ENCODE results near the gene SLC12A6. TPM values are rescaled to one million over a fixed set of nuclear protein-coding genes. Genes with fewer than 3 reads are reported as not detected.
A peak's percentile ranks its signal among the peaks of the same experiment; 100 is the strongest.

The SLC12A6 gene
- total RNA-seq, 1 experiment from 2014 or later, result 8.9 TPM

GRCh38 chr15:34182942-34183341, 154.6 kb downstream of the SLC12A6 start:
- Histone ChIP-seq H3K36me3 (ENCODE audit: control insufficient read depth, insufficient read depth, low read length) (no peaks in the 10 kb centered on the region), H3K9me3 (no peaks in the 10 kb centered on the region), H3K4me1 (no peaks in the 10 kb centered on the region), H3K4me3 (ENCODE audit: low read depth, low read length) (no peak overlapping the region), H3K27me3 (replicated peaks; ENCODE audit: control insufficient read depth, insufficient read depth, low read length) (no peaks in the 10 kb centered on the region)
- Mint-ChIP-seq H3K27me3 (ENCODE audit: insufficient read depth, unreplicated experiment) (no peaks in the 10 kb centered on the region), H3K4me1 (ENCODE audit: low read depth, unreplicated experiment) (peaks cover 22% of the 10 kb centered on the region), H3K36me3 (ENCODE audit: insufficient read depth, unreplicated experiment) (peaks cover 12% of the 10 kb centered on the region), H3K4me3 (ENCODE audit: unreplicated experiment) (no peak overlapping the region), H3K9me3 (ENCODE audit: unreplicated experiment) (no peaks in the 10 kb centered on the region), H3K27ac (ENCODE audit: unreplicated experiment) (no peak overlapping the region)
- intact Hi-C loops (cut with micrococcal nuclease; ENCODE audit: unreplicated experiment), result no loop called here
- TF ChIP-seq CTCF (IDR thresholded peaks at IDR 0.05; ENCODE audit: insufficient read depth in 1 of 2, low read depth in 1 of 2, low read length in 1 of 2, severe bottlenecking in 1 of 2, unreplicated experiment in 1 of 2), result no peak
- no TSS peak for BruUV-seq (replicated peaks)
- peak; percentile 29 to 43 for DNase-seq
- POLR2A ChIA-PET, result no interaction called here
- CTCF ChIA-PET, result no interaction called here

Small RNA genes lying within 50 kb of the gene (microRNA-seq; reads per million reads assigned to microRNA genes)
- gene MIR1233-1, result not detected

Other genes starting within 250 kb of the SLC12A6 start
- gene EMC7, start 235.9 kb downstream of the SLC12A6 start, total RNA-seq (2022), result 70.2 and 74.2 TPM in 2 replicates
- 1.5 and 1.7 TPM in 2 replicates for gene PGBD4, start 235.7 kb downstream of the SLC12A6 start, total RNA-seq (2022)
- 22.6 and 25.9 TPM in 2 replicates for gene KATNBL1, start 127.7 kb downstream of the SLC12A6 start, total RNA-seq (2022)
- gene EMC4, start 112.8 kb downstream of the SLC12A6 start, total RNA-seq (2022), result 96.7 and 98.5 TPM in 2 replicates
- 171 and 175 TPM in 2 replicates for gene NOP10, start 5.4 kb upstream of the SLC12A6 start, total RNA-seq (2022)
- gene NUTM1, start 5.5 kb upstream of the SLC12A6 start, total RNA-seq (2022), result not detected in 2 replicates
- 35.3 and 37.9 TPM in 2 replicates for gene LPCAT4, start 29.4 kb upstream of the SLC12A6 start, total RNA-seq (2022)
- 42.4 and 55.8 TPM in 2 replicates for gene GOLGA8A, start 100.0 kb upstream of the SLC12A6 start, total RNA-seq (2022)
- gene GOLGA8B, start 245.9 kb upstream of the SLC12A6 start, total RNA-seq (2022), result 52.3 and 68.2 TPM in 2 replicates

Measured in Caco-2 (cell line).